Caco-2 (cell line): ENCODE measurements around the gene MAPK12. TPM values are rescaled to one million over a fixed set of nuclear protein-coding genes. Genes with fewer than 3 reads are reported as not detected.

Source experiments
- BruUV-seq: library from RNA; stranded (reverse); fragments of 400-500 nt; replicated peaks from 2 replicates; lab custom pipeline; 2021; lab: Mats Ljungman, UMichigan
- CTCF ChIA-PET: fragments of 300-600 bp; sonication (Branson Sonifier 250); formaldehyde crosslinking; loops from one replicate; lab custom pipeline; 2022; ENCODE audit warnings: antibody characterized with exemption; lab: Charles Lee
- POLR2A ChIA-PET: fragments of 300-600 bp; sonication (Branson Sonifier 250); formaldehyde crosslinking; loops from one replicate; lab custom pipeline; 2022; ENCODE audit warnings: antibody characterized with exemption; lab: Charles Lee
- DNase-seq, 2 experiments: peaks; one replicate each; pipeline versions ENCODE4 v3.0.0 to v3.0.0-alpha.2; 2020 to 2022
- H3K27me3 ChIP-seq: replicated peaks from 2 replicates; pipeline ENCODE4 v1.6.0; 2011; ENCODE audit warnings: low read length; ENCODE audit not compliant: control insufficient read depth, insufficient read depth
- H3K36me3 ChIP-seq: 2 replicates; pipeline ENCODE4 v1.5.1; 2011; ENCODE audit warnings: low read length; ENCODE audit not compliant: control insufficient read depth, insufficient read depth
- H3K4me1 ChIP-seq: fragments of 250-450 bp; sonication (Bioruptor Pico); 2 replicates; pipeline ENCODE4 v1.5.1; 2020; ENCODE audit warnings: mild to moderate bottlenecking
- H3K4me3 ChIP-seq: 2 replicates; pipeline ENCODE4 v1.5.1; 2011; ENCODE audit warnings: low read depth, mild to moderate bottlenecking, control low read depth, low read length
- H3K9me3 ChIP-seq: fragments of 250-450 bp; sonication (Bioruptor Pico); 2 replicates; pipeline ENCODE4 v1.5.1; 2020; ENCODE audit warnings: mild to moderate bottlenecking, moderate library complexity
- H3K27ac Mint-ChIP-seq: one replicate; pipeline ENCODE4 v1.8.0; 2022; ENCODE audit warnings: mixed read lengths; ENCODE audit not compliant: unreplicated experiment
- H3K27me3 Mint-ChIP-seq: one replicate; pipeline ENCODE4 v1.8.0; 2022; ENCODE audit warnings: mixed read lengths; ENCODE audit not compliant: insufficient read depth, unreplicated experiment
- H3K36me3 Mint-ChIP-seq: one replicate; pipeline ENCODE4 v1.8.0; 2022; ENCODE audit warnings: mild to moderate bottlenecking, mixed read lengths; ENCODE audit not compliant: insufficient read depth, unreplicated experiment
- H3K4me1 Mint-ChIP-seq: one replicate; pipeline ENCODE4 v1.8.0; 2022; ENCODE audit warnings: low read depth, mixed read lengths; ENCODE audit not compliant: unreplicated experiment
- H3K4me3 Mint-ChIP-seq: one replicate; pipeline ENCODE4 v1.8.0; 2022; ENCODE audit warnings: mild to moderate bottlenecking, moderate library complexity, mixed read lengths; ENCODE audit not compliant: unreplicated experiment
- H3K9me3 Mint-ChIP-seq: one replicate; pipeline ENCODE4 v1.8.0; 2022; ENCODE audit warnings: mixed read lengths; ENCODE audit not compliant: unreplicated experiment
- CTCF ChIP-seq, 2 experiments: fragments of 200-600 bp in 1 of 2; IDR thresholded peaks; 1 replicate in 1 of 2; 2 replicates in 1 of 2; pipeline versions ENCODE4 v1.5.1 to v1.8.0; 2011 to 2022; ENCODE audit warnings: antibody characterized with exemption in 1 of 2, control low read depth in 1 of 2, inconsistent platforms in 1 of 2, low read depth in 1 of 2, low read length in 1 of 2, mild to moderate bottlenecking in 1 of 2, moderate library complexity in 1 of 2; ENCODE audit not compliant: insufficient read depth in 1 of 2, severe bottlenecking in 1 of 2, unreplicated experiment in 1 of 2
- intact Hi-C: fragments of 100-400 bp; cut with micrococcal nuclease; formaldehyde crosslinking; loops from one replicate; pipeline ENCODE4 v1.10.0; 2022; ENCODE audit not compliant: unreplicated experiment
- total RNA-seq: library from RNA; stranded (reverse); gene quantifications from 2 replicates; pipeline ENCODE4 v1.2.3, GENCODE V29; 2022

Gene MAPK12
- total RNA-seq, 1 experiment from 2014 or later: 37.4 TPM

DNA sequence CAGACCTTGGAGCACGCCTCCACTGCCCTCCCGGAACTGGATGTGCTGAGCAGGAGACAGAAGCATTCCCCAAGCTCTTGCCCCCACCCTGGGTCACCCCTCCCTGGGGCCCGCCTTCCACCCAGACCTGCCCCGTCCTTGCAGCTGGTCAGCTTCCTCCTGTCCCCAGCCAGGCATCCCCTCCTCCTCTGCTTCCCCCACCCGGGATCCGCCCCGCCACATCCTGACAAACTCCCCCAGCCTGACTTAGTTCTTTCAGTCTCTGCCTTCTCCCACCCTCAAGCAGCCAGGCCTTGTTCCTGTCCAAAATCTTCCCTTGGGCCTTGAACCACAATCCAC, 47.1 kb upstream of the MAPK12 start:
- intact Hi-C loops: no loop called here
- POLR2A ChIA-PET: interaction anchor here (1.0 kb wide), 1 partner anchor 15 kb away, joined by 9 read pairs; no protein-coding TSS in a partner anchor
- Mint-ChIP-seq H3K9me3 (no peaks in the 10 kb centered on the region), H3K27ac (no peak overlapping the region), H3K36me3 (peaks cover 6% of the 10 kb centered on the region), H3K27me3 (no peaks in the 10 kb centered on the region), H3K4me3 (peak overlapping the region; percentile 60), H3K4me1 (peaks cover 13% of the 10 kb centered on the region)
- H3K9me3 ChIP-seq: no peaks in the 10 kb centered on the region
- TF ChIP-seq CTCF (IDR thresholded peaks at IDR 0.05; ENCODE audit: insufficient read depth in 1 of 2, low read depth in 1 of 2, low read length in 1 of 2, severe bottlenecking in 1 of 2, unreplicated experiment in 1 of 2): no peak
- CTCF ChIA-PET: no interaction called here
- no peaks in the 10 kb centered on the region for H3K27me3 ChIP-seq
- no TSS peak for BruUV-seq
- DNase-seq: no peak
- peaks cover 30% of the 10 kb centered on the region for H3K4me1 ChIP-seq
- no peak overlapping the region for H3K4me3 ChIP-seq
- H3K36me3 ChIP-seq: no peaks in the 10 kb centered on the region; the same call in 1 of the 2 replicates

GRCh38 chr22:50307890-50308596, 46.6 kb upstream of the MAPK12 start:
- no peak for DNase-seq
- H3K27ac Mint-ChIP-seq: no peak overlapping the region
- H3K9me3 ChIP-seq: no peaks in the 10 kb centered on the region
- no TSS peak for BruUV-seq
- H3K4me1 ChIP-seq: peaks cover 35% of the 10 kb centered on the region
- H3K36me3 ChIP-seq: peaks cover 2% of the 10 kb centered on the region
- H3K27me3 ChIP-seq: no peaks in the 10 kb centered on the region
- no peaks in the 10 kb centered on the region for H3K9me3 Mint-ChIP-seq
- H3K36me3 Mint-ChIP-seq: peaks cover 6% of the 10 kb centered on the region
- no peak overlapping the region for H3K4me3 ChIP-seq
- H3K4me3 Mint-ChIP-seq: peak overlapping the region; percentile 60
- CTCF ChIA-PET: interaction anchor here (0.6 kb wide), 2 partner anchors 20 to 312 kb away, joined by 4 read pairs; no protein-coding TSS in a partner anchor
- H3K4me1 Mint-ChIP-seq: peaks cover 13% of the 10 kb centered on the region
- POLR2A ChIA-PET: interaction anchor here (2.6 kb wide), 1 partner anchor 14 kb away, joined by 25 read pairs; no protein-coding TSS in a partner anchor
- TF ChIP-seq CTCF (IDR thresholded peaks at IDR 0.05; ENCODE audit: insufficient read depth in 1 of 2, low read depth in 1 of 2, low read length in 1 of 2, severe bottlenecking in 1 of 2, unreplicated experiment in 1 of 2): no peak
- no peaks in the 10 kb centered on the region for H3K27me3 Mint-ChIP-seq
- intact Hi-C loops: no loop called here

DNA sequence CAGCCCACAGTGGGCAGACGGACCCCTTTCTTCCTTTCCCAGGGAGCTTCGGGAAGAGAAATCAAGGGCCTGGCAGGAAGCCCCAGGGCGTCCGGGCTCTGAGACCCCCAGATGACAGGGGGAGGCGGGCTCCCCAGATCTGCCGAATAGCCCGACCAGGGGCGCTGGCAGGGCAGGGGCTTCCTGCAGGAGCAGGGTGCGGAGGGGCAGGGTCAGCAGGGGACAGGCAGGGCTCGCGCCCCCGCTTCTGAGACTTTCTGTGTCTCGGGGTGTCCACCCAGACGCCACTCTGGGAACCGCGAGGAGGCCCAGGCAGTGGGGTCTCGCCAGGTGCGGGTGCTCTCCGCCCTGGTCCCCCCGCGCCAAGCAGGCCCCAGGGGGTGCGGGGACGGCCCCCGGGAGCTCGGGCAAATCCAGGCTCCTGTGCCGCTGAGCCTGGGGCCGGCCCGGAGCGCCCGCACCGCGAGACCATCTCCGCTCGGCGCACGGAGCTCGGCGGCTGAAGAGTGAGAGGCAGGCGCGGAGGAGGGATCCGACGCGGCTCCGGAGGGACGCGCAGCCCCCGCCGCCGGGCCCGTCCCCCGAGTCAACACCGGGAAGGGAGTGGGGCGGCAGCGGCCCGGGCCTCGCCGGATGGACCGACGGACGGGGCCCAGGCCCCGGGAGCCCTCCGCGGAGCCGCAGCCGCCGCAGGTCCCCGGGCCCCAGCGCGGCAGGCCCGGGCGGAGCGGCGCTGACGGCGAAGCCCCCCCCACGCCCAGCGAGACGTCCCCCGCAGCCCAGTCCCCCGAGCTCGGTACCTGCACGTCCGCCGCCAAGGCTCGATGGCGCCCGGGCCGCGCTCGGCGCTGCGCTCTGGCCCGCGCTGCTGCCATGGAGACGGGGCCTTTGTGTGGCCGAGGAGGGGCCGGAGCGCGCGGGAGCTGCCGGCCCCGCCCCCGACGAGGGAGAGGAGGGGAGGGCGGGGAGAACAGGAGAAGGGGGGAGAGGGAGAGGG, 45.6 kb upstream of the MAPK12 start, which contains the start of gene PLXNB2:
Gene PLXNB2, minus strand, starts transcription at position 894 of the 997 bp plus-strand sequence. CDS start 17,062 bp downstream, outside the sequence.
- Mint-ChIP-seq H3K27me3 (no peaks in the 10 kb centered on the region), H3K36me3 (peaks cover 6% of the 10 kb centered on the region), H3K4me3 (peak within 1 kb of the TSS; percentile 71), H3K9me3 (no peaks in the 10 kb centered on the region), H3K4me1 (peaks cover 13% of the 10 kb centered on the region), H3K27ac (no peak within 1 kb of the TSS)
- H3K9me3 ChIP-seq: no peaks in the 10 kb centered on the region
- peaks cover 39% of the 10 kb centered on the region for H3K4me1 ChIP-seq
- TF ChIP-seq CTCF (IDR thresholded peaks at IDR 0.05; ENCODE audit: insufficient read depth in 1 of 2, low read depth in 1 of 2, low read length in 1 of 2, severe bottlenecking in 1 of 2, unreplicated experiment in 1 of 2): no peak
- peak within 1 kb of the TSS; percentile 49 for H3K4me3 ChIP-seq
- peak; percentile 73 to 78 for DNase-seq
- peaks cover 2% of the 10 kb centered on the region for H3K36me3 ChIP-seq
- BruUV-seq: no TSS peak
- no peaks in the 10 kb centered on the region for H3K27me3 ChIP-seq
- ChIA-PET POLR2A (interaction anchor here (0.5 to 2.6 kb wide), 2 partner anchors 13 to 219 kb away, joined by 3 to 25 read pairs; no protein-coding TSS in a partner anchor), CTCF (interaction anchor here (0.6 to 1.5 kb wide), 5 partner anchors 13 to 313 kb away, joined by 3 to 5 read pairs (median 4); no protein-coding TSS in a partner anchor)
- intact Hi-C loops: no loop called here
